NCI-H146 (cell line): Measurements from ENCODE around the gene SPTBN5.

Experiments used
- DNase-seq: peaks from one replicate; lab custom pipeline; 2025; lab: John Stamatoyannopoulos, UW

SPTBN5 gene

DNA sequence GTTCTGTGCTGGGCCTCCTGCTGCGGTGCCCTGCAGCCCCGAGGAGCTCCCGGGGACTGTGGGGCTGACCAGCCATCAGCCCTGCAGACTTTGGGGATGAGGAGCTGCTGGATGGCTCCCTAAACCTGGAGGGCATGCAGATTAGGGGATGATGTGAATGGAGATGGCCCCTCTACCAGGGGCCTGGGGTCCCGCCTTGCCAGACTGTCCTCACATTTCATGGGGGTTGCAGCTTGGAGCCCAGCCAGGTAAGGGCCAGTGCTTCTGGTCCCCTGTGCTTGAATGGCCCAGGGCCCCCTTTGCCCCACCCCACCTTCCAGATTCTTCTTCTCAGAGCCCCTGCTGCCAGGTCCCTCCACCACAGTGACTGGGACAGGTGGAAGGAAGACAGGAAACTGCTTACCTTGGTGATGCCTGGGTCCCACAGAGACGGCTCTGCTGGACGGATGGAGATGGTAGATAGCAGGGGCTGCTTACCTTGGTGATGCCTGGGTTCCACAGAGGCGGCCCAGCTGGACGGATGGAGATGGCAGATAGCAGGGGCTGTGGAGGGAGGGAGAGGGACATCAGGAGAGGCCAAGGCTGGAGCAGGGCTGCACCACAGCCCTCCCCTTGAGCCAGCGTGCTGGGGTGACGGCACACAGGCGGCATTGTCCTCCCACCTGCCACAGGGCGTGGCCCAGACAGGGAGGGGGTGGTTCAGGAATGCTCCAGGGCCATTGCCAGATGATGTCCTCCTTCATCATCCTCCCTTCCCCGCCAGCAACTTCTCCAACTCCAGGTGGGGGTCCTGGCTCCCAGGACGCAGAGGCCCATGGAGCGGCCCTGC lies at the start of gene SPTBN5:
Gene SPTBN5 (minus strand): TSS at position 632 of the 829 bp plus-strand sequence. CDS start 556 bp downstream, at position 76.
- DNase-seq: peak; percentile 11

DNA sequence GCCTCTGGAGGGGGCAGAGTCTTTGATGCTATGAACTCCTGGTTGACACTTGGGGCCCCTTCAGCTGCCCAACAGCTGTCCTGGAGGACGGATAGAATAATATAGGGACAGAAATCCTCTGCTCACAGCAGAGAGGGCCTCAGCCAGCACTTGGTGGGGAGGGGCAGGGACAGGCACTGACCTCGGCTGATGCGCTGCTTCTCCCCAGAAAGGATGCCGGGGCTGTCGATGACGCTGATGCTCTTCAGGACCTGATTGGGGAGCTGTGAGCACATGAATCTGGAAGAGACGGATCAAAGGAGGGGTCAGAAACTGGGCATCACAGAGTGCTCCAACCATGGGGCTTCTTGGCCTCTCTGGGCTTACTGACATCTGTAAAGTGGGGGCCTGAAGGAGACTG lies 49.0 kb upstream of the SPTBN5 start:
- DNase-seq: no peak

DNA sequence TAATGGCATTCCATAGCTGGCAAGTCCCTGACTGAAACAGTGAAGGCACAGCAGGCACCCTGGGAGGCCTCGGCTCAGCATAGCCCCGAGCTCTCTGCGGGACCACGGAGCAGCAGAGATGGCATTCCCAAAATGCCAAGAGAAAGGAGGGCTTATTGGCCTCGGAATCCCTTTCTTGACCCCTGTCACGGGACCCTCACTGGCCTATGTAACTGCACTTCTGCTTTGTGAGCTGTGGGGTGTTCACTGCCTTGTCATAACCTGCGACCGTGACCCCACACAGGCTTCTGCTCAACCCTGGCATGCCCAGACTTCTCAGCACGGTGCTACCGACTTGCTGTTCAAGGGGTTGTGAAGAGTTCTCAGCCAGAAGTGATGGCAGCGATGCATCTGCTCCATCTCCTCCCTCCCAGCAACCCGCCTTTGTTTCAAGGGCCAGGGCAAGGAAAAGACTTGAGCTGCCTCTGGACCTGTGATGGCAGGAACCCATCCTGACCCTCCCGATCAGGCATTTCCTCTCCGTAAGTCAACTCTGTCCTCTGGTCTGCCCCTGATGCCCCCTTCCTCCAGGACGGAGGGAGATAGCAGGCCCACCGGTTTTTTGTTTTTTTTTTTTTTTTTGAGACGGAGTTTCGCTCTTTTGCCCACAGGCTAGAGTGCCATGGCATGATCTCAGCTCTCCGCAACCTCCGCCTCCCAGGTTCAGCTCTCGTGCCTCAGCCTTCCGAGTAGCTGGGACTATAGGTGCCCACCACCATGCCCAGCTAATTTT lies 48.0 kb upstream of the SPTBN5 start:
- no peak for DNase-seq

DNA sequence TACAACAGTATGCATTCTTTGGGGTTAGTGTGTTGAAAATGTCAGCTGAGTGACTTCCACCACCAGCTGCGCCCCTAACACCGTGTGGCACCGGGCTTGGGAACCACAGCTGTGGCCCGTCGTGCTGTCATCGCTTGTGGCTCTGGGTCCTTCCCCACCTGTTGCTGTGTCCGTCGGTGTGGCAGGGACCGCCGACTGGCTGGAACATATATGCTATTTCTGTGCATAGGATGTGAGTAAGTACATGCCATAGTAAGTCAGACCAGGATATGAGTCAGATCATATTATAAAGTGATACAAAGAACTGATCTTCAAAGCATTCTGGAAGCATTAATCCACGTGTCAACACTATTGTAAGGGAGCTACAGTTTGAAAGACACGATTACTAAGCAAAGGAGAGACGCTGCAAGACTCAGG lies 46.6 kb upstream of the SPTBN5 start:
- no peak for DNase-seq

DNA sequence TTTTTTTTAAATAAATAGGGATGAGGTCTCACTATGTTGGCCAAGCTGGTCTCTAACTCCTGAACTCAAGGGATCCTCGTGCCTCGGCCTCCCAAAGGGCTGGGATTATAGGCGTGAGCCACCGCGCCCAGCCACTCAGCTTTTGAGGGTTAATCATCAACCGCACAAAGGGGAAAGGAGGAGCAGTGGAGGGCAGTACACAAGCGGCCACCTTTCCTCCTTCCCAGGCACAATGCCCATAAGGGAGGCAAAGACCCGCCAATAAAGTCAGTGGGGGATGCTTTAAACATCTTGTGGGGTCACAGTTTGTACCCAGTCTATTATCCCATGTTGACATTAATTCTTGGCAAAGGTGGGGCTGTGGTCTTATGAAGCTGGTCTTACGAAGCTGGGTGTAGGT lies 46.1 kb upstream of the SPTBN5 start:
- DNase-seq: no peak

DNA sequence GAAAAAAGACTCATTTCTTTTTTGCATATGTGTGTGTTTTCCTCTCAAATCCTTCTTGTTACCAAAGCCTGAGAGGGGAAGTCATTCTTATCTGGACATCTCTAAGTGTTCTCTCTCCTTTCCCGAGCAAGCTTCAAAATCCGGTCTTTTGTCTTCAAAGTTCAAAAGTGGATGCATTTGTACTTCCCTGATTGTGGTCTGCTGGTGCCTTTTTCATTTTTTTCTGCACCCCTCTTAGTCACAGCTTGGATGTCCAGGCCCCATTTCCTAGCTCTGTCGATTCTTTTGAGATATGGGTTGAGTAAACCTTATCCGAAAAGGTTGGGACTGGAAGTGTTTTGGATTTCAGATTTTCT lies 43.7 kb upstream of the SPTBN5 start:
- no peak for DNase-seq

DNA sequence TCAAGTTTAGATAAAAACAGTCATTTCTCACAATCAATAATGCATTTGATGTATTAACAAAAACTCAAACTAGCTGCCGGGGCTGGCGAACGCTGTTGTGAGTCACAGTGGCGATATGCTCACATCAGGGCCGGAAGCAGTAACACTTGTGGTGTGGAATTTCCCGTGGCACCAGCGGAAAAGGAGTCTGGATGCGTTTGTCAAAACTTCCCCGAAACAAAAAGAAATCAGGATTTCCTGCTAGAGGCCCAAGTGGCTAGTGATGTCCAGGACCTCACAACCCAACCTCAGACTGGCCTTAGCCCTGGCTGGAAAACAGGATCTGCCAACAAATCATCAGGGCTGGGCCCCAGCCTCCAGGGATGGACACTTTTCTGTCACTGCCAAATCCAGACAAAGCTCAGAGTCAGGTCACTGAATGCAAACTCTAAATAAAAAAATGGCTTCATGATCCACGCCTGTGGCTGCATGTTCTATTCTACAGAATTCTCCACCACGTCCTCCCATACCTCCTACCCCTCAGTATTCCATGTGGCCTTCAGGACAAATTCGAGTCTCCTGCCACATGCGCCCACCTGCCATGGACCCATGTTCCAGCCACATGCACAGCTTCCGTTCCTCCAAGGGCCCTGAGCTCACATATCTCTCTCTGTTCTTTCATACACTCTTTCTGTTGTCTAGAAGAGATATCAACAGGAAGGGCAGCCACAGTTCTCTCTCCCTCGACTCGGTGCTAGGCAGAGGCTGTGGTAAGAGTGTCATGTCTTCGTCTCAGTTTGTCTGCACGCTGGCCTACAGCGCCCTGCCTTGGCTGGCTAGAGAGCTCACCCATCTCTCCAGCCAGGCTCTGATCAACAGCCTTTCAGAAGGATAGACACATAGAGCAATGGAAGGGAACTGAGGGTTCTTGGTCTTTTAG lies 43.1 kb upstream of the SPTBN5 start:
- DNase-seq: no peak

DNA sequence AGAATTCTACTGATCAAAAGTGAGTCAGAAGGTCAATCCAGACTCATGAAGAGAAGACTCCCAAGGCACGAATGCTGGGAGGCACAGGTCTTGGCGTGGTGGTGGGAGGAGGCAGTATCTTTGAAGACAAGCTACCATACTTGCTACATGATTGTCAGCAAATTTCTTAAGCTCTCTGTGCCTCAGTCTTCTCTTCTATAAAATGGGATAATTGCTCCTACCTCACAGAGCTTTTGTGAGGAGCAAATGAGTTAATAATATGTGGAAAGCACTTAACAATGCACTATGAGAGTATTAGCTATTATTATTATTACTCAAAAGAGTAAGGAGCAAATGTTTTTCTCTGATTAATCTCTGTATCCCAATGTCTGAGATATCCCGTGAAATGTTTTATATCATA lies 42.3 kb upstream of the SPTBN5 start:
- DNase-seq: no peak

DNA sequence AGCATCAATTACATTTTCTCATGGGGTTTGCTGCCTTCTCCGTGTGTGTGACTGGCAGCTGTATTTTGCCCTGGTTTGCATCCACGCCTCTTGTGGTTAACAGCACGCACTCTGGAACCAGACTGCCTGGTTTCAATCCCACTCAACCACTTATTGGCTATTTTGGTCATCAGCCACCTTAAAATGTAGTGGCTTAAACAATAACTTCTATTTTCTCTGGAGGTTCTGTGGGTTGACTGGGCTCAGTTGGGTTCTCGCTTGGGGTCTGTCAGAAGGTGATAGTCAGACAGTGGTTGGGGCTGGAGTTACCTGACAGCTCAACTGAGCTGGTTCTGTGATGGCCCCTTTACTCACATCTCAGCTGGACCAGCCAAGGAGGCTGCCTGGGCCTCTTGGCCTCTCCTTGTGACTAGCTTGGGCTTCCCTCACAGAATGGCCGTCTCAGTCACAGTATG lies 41.7 kb upstream of the SPTBN5 start:
- DNase-seq: no peak

DNA sequence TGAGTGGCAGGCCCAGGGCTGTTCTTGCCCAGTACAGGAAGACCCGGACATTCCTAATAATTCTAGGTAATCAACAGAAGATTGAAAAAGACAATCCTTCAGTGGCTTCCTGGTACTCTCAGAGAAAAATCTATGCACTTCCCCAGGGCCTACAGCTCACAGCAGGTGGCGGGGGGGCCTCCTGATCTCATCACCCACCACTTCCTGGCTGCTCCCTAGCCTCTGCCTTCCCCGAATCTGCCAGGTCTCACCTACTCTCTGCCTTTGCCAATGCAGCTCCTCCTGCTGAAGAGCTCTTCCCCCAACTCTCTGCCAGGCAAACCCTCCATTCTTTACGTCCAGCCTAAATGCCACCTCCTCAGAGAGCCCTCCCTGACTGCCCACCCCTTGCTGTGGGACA lies 41.0 kb upstream of the SPTBN5 start:
- DNase-seq: no peak

DNA sequence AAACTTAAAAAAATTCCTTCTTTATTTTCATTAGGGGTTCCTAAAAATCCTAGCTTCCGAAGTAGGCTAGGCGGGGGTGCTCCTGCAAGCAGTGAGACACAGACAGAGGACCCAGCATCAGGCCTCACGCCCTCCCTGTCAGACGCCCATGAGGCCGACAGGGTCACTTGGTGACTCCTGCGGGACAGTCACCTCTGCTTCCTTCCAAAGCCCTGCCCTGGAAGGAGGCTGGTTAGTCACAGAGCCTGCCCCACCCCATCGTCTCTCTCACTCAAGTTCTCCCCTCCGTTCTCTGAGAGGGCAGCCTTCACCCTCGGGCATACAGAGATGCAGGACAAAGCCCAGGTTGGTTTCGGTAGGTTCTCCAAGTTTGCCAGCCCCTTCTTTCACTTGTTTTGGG lies 39.9 kb upstream of the SPTBN5 start:
- no peak for DNase-seq

DNA sequence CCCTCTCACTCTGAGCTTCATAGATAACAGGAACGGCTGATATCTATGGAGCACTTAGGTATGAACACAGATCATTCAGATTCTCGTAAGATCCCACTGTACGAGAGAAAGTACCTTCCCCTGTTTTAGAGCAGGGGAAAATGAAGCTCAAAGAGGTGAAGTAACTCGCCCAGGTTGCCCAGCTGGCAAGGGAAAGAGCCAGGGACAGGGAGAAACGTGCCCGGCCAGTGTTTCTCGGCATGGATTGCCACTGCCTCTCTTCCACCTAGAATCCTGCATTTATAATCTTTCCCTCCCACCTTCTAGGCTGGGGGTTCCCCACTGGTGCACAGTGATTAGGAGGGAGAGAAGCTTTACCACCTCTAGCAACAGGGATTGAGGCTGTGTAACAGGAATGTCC lies 39.5 kb upstream of the SPTBN5 start:
- no peak for DNase-seq

DNA sequence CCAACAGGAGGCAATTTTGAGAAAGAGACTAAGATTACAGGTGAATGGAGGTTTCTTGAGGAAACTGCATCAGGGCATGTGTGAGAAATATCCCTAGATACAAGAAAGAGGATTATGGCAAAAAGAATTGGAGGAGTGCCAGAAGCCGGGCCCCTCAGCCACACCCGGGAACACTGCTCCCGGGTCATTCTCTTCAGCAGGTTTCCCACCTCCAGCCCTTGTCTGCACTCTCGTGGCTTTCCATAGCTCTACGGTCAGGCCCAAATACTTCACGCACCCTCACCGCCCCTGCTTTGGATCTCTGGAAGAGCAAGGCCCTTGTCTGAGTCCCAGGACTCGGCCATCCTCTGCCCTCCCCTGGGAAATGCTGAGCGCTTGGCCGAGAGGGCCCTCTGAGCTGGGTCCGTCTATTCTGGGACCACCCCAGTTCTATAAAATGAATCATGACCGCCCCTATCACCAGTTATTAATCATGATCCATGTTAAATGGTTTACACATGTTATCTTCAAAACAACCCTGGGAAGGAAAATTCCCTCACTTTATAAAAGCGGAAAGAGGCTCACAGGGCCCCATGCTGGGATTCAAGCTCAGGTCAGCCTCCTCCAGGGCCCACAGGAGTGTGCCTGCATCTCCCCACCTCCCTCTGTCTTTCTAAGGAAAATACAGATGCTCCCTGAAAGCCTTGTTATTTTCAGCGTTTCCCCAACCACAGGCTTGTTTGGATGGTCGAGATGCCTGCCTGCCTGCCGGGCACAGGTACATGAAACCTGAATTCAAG lies 38.8 kb upstream of the SPTBN5 start:
- no peak for DNase-seq

DNA sequence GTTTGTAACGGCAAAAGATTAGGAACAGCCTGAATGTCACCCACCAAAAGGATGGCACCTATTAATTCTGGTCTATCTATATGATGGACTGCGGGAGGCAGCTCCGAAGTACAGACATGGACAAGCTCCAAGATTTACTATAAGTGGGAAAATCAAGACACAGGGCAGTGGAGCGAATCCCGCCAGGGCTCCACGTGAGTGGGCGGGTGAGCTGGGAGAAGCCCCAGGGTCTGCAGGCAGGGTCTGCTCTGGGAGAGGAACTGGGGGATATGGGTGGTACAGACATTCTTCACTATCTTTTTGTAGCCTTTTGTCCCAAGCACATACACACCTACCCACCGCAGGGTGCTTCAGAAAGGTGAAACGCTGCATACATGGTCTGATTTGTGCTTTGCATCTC lies 38.2 kb upstream of the SPTBN5 start:
- DNase-seq: no peak

DNA sequence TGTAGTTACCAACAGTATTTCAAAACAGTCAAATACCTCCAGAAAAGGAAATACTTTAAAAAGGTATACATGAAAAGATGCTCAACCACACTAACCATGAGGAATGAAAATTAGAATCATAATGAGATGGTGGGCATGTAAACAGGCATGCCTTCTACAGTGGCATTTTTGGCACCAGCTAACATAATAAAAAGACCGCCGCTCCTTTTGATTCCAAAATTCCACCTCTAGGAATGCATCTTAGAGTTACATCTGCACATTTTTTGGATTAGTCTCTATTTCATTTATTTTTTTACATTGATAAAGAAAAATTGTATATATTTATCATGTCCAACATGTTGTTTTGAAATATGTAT lies 37.0 kb upstream of the SPTBN5 start:
- no peak for DNase-seq

DNA sequence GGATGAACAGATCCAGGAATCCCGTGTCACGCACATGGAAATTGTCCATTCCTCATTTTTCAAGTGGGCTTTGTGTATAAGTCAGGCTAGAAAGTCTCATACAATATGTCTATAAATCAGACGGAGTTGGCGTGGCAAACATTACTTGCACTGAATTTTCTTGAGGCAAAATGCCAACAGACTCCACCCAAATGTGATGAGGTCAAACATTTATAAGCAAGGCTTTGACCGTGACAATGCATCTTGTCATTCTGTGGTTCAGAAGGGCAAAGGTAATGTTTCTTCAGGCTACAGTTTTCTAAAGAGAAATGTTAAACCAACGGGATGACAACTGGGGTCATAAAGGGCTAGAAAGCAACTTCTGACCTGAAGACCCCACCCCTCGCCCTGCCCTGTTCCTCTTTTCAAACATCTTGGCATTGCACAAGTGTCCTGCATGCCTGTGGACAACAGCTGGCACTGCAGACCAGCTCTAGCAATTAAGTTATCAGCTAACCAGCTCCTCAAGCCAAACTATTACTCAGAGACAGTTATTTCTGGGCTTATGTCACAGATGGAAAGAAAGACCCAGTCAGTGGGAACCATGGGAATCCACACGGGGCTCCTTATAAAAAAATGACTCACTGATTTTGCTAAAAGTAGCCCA lies 36.5 kb upstream of the SPTBN5 start:
- DNase-seq: no peak

DNA sequence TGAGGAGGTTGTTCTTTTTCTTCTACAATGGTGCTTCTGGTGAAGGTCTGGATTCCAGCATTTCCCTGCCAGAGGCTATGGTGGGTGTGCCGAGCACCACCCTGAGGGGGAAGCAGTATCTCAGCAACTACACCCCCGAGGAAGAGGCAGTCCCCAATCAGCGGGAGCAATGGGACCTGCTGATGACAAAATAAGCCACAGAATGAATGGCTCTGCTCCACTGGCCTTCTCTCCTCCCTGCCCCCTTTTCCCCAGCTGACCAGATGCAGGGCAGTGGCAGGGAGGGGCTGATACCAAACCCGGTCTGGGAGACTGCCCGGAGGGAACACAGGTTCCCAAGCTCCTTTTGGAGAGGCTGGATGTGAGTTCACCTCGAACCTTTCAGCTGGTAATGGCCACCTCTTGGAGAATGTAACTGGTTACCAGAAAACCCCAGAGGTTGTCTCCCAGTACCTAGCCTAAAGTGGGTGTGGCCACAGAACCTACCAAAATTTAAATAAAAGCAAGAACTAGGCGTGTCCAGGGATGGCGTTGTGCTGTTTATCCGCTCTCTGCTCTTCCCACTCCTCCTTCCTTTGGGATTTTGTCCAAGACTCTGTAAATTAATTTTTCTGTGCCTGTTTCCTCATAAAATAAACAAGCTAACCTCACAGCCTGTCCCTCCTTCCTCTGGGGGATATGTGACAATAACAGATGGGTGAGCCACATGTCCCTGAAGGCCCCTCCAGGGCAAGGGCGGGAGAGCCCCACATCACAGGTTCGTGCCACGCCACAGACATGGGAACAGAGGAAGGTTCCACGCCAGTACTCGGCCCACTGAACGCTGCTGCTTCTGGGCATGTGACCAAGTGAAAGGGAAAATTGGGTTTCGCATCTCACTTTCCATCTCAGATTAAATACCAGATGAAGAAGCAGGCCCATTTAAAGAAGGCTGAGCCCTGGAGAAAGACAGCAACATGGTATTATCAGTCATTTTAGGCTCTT lies 35.1 kb upstream of the SPTBN5 start:
- no peak for DNase-seq

DNA sequence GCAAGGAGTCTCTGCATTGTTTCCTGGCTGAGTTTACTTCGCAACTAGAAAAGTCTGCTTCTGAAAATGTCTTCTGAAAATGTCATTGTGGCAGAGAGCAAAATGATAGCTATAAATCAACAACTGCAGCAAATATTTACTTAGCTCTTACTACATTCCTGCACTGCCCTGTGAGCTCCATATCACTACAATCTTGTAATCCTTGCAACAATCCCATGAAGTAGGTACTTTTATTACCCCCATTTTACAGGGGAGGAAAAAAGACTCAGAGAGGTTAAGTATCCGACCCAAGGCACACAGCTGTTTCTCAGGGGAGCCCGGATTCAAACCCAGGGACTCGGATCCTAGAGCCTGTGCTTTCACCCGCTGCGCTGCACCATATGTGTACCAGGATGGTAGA lies 34.2 kb upstream of the SPTBN5 start:
- no peak for DNase-seq

DNA sequence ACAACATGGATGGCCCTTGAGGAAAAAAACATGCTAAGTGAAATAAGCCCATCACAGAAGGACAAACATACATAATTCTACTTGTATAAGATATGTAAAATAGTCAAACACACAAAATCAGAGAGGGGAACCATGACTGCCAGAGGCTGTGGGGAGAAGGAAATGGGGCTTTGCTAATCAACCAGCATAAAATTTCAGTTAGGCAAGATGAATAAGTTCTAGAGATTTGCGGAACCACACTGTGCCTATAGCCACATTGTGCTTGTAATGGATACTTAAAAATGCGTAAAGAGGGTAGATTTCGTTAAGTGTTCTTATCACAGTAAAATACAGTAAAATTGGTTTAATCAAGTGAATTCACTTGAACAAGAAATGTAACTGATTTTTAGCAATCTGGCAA lies 33.7 kb upstream of the SPTBN5 start:
- no peak for DNase-seq
